HG02870 (cell line): ENCODE measurements around the gene POLR1F.
"Not testable (repeated sequence)": the region's sequence is repeated elsewhere in the genome, so short reads cannot be mapped to it uniquely, and the experiment has no call there.

ENCODE experiments used
- ATAC-seq: cut with Tn5 transposase; IDR thresholded peaks from one replicate; pipeline ENCODE4 v1.9.1; 2021; ENCODE audit warnings: mild to moderate bottlenecking, moderate library complexity; ENCODE audit not compliant: unreplicated experiment

The POLR1F gene

GRCh38 chr7:19708397-19709248, at the start of gene POLR1F:
Gene POLR1F (minus strand): TSS chr7:19709037. CDS start chr7:19709016, 21 bp downstream.
- peak; percentile 97 for ATAC-seq

- no peak for ATAC-seq
Measured at GRCh38 chr7:19754521-19755116, 45.8 kb upstream of the POLR1F start.

- peak; percentile 54 for ATAC-seq
Measured at GRCh38 chr7:19752020-19752419, 43.2 kb upstream of the POLR1F start.

GRCh38 chr7:19749658-19750057, 40.8 kb upstream of the POLR1F start:
- no peak for ATAC-seq

GRCh38 chr7:19747740-19748339, 39.0 kb upstream of the POLR1F start:
- ATAC-seq, result peak; percentile 62

GRCh38 chr7:19744075-19744474, 35.2 kb upstream of the POLR1F start:
- ATAC-seq, result no peak

- no peak for ATAC-seq
Measured at GRCh38 chr7:19728716-19729115, 19.9 kb upstream of the POLR1F start.

- no peak for ATAC-seq
Measured at GRCh38 chr7:19725770-19726169, 16.9 kb upstream of the POLR1F start.

GRCh38 chr7:19715499-19715898, 6.7 kb upstream of the POLR1F start:
- no peak for ATAC-seq

- no peak for ATAC-seq
Measured at GRCh38 chr7:19713676-19714075, 4.8 kb upstream of the POLR1F start.

- no peak for ATAC-seq
Measured at GRCh38 chr7:19709249-19709578, 377 bp upstream of the POLR1F start.

- ATAC-seq, result no peak
Measured at GRCh38 chr7:19707240-19707639, 1.6 kb downstream of the POLR1F start.

GRCh38 chr7:19705663-19706062, 3.2 kb downstream of the POLR1F start:
- no peak for ATAC-seq

- ATAC-seq, result no peak
Measured at GRCh38 chr7:19701471-19701870, 7.4 kb downstream of the POLR1F start.

- ATAC-seq, result no peak
Measured at GRCh38 chr7:19700936-19701335, 7.9 kb downstream of the POLR1F start.

- no peak for ATAC-seq
Measured at GRCh38 chr7:19698331-19698730, 10.5 kb downstream of the POLR1F start.

- ATAC-seq, result no peak
Measured at GRCh38 chr7:19696926-19697325, 11.9 kb downstream of the POLR1F start.

GRCh38 chr7:19692111-19692828, 16.6 kb downstream of the POLR1F start:
- no peak for ATAC-seq

- ATAC-seq, result no peak
Measured at GRCh38 chr7:19690736-19691135, 18.1 kb downstream of the POLR1F start.

- not testable (repeated sequence) for ATAC-seq
Measured at GRCh38 chr7:19689130-19689529, 19.7 kb downstream of the POLR1F start.

GRCh38 chr7:19681596-19681995, 27.2 kb downstream of the POLR1F start:
- ATAC-seq, result no peak
